Ovary (tissue), 3 donors: Measurements from ENCODE around the gene SURF6.

Experiments used
- CTCF ChIP-seq, 3 donors: fragments of 450-650 bp in 2 of 3; fragments of 200-600 bp in 1 of 3; IDR thresholded peaks; one replicate each; pipeline versions ENCODE4 v1.5.1 to v1.8.0; 2016 to 2022; ENCODE audit warnings: antibody characterized with exemption in 3 of 3, mild to moderate bottlenecking in 1 of 3
- POLR2A ChIP-seq: fragments of 450-650 bp; IDR thresholded peaks from one replicate; pipeline ENCODE4 v1.6.1; 2017; ENCODE audit warnings: antibody characterized with exemption, mild to moderate bottlenecking, moderate library complexity
- donor health status: DM: no; HTN: no; CAD: no.

GRCh38 chr9:133284362-133284761, 51.6 kb downstream of the SURF6 start:
- TF ChIP-seq CTCF (IDR thresholded peaks at IDR 0.05) (no peak), POLR2A (no peak)
